ENCODE results near the gene MYRF.

GRCh38 chr11:61826930-61827570 lies 74.6 kb downstream of the MYRF start:
- TF ChIP-seq, protein P1, sequence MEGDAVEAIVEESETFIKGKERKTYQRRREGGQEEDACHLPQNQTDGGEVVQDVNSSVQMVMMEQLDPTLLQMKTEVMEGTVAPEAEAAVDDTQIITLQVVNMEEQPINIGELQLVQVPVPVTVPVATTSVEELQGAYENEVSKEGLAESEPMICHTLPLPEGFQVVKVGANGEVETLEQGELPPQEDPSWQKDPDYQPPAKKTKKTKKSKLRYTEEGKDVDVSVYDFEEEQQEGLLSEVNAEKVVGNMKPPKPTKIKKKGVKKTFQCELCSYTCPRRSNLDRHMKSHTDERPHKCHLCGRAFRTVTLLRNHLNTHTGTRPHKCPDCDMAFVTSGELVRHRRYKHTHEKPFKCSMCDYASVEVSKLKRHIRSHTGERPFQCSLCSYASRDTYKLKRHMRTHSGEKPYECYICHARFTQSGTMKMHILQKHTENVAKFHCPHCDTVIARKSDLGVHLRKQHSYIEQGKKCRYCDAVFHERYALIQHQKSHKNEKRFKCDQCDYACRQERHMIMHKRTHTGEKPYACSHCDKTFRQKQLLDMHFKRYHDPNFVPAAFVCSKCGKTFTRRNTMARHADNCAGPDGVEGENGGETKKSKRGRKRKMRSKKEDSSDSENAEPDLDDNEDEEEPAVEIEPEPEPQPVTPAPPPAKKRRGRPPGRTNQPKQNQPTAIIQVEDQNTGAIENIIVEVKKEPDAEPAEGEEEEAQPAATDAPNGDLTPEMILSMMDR (IDR thresholded peaks at IDR 0.05) = no peak
- TF ChIP-seq POLR2A (IDR thresholded peaks at IDR 0.05) = no peak

All from thyroid gland (tissue), 4 donors.